Naive thymus-derived CD4-positive, alpha-beta T cell (primary cell): ENCODE data around the gene CCNL2. TPM values are rescaled to one million over a fixed set of nuclear protein-coding genes. Genes with fewer than 3 reads are reported as not detected.

Source experiments
- ATAC-seq: fragments of 150-1000 bp; cut with Tn5 transposase; 2 replicates; pipeline ENCODE4 v1.10.0; 2021; ENCODE audit warnings: mild to moderate bottlenecking, moderate library complexity
- CTCF ChIA-PET: fragments of 350-600 bp; sonication (Branson Sonifier 250); formaldehyde crosslinking; loops from one replicate; lab custom pipeline; 2021; ENCODE audit warnings: antibody characterized with exemption; lab: Charles Lee
- POLR2A ChIA-PET: fragments of 350-600 bp; sonication (Branson Sonifier 250); formaldehyde crosslinking; loops from one replicate; lab custom pipeline; 2021; ENCODE audit warnings: antibody characterized with exemption, inconsistent platforms; lab: Charles Lee
- DNase-seq, 9 donors: peaks; one replicate each; pipeline versions ENCODE4 v3.0.0 to v3.0.0-alpha.2; 2020 to 2022; ENCODE audit warnings: mixed read lengths in 1 of 9
- H3K27ac ChIP-seq: one replicate; pipeline ENCODE4 v1.7.0; 2013; ENCODE audit warnings: mild to moderate bottlenecking, low read depth, low read length, moderate library complexity
- H3K27me3 ChIP-seq, 2 donors: one replicate each; pipeline ENCODE4 v1.7.0; 2013; ENCODE audit warnings: low read length in 2 of 2, mild to moderate bottlenecking in 2 of 2, moderate library complexity in 2 of 2; ENCODE audit not compliant: control insufficient read depth in 2 of 2, insufficient read depth in 2 of 2
- H3K36me3 ChIP-seq, 3 experiments: 1 replicate in 2 of 3; 2 replicates in 1 of 3; pipeline ENCODE4 v1.7.0; 2013; ENCODE audit warnings: low read length in 3 of 3, mild to moderate bottlenecking in 3 of 3, moderate library complexity in 1 of 3; ENCODE audit not compliant: insufficient read depth in 3 of 3, control insufficient read depth in 2 of 3
- H3K4me1 ChIP-seq, 2 donors: one replicate each; pipeline ENCODE4 v1.7.0; 2013; ENCODE audit warnings: low read length in 2 of 2, mild to moderate bottlenecking in 2 of 2, moderate library complexity in 1 of 2; ENCODE audit not compliant: control insufficient read depth in 2 of 2, insufficient read depth in 2 of 2
- H3K4me3 ChIP-seq: 2 replicates; pipeline ENCODE4 v1.7.0; 2013; ENCODE audit warnings: mild to moderate bottlenecking, low read length
- H3K9me3 ChIP-seq, 3 experiments: 1 replicate in 2 of 3; 2 replicates in 1 of 3; pipeline ENCODE4 v1.7.0; 2013; ENCODE audit warnings: low read length in 3 of 3; ENCODE audit not compliant: control insufficient read depth in 2 of 3
- H3K27ac Mint-ChIP-seq, 9 donors: one replicate each; pipeline ENCODE4 v1.8.0; 2020 to 2022; ENCODE audit warnings: mixed read lengths in 9 of 9, mild to moderate bottlenecking in 8 of 9, moderate library complexity in 5 of 9, inconsistent platforms in 2 of 9
- H3K27me3 Mint-ChIP-seq, 5 donors: one replicate each; pipeline ENCODE4 v1.8.0; 2021 to 2022; ENCODE audit warnings: mixed read lengths in 5 of 5, mild to moderate bottlenecking in 1 of 5
- H3K36me3 Mint-ChIP-seq, 5 donors: one replicate each; pipeline ENCODE4 v1.8.0; 2020 to 2022; ENCODE audit warnings: mixed read lengths in 5 of 5, mild to moderate bottlenecking in 3 of 5, inconsistent platforms in 1 of 5
- H3K4me1 Mint-ChIP-seq, 7 donors: one replicate each; pipeline ENCODE4 v1.8.0; 2020 to 2022; ENCODE audit warnings: mixed read lengths in 7 of 7, mild to moderate bottlenecking in 3 of 7, inconsistent platforms in 1 of 7
- H3K4me3 Mint-ChIP-seq, 10 donors: one replicate each; pipeline ENCODE4 v1.8.0; 2020 to 2022; ENCODE audit warnings: mild to moderate bottlenecking in 10 of 10, mixed read lengths in 10 of 10, moderate library complexity in 6 of 10, inconsistent platforms in 2 of 10
- H3K9me3 Mint-ChIP-seq, 11 donors: one replicate each; pipeline ENCODE4 v1.8.0; 2020 to 2022; ENCODE audit warnings: mixed read lengths in 11 of 11, mild to moderate bottlenecking in 4 of 11, inconsistent platforms in 1 of 11, moderate library complexity in 1 of 11
- intact Hi-C, 2 donors: fragments of 100-400 bp; cut with micrococcal nuclease; formaldehyde crosslinking; loops; one replicate each; pipeline ENCODE4 v1.15.1; 2023
- polyA plus RNA-seq, 2 donors: library from polyadenylated mRNA; unstranded; fragments of 300-500 nt; fragmentation: Illumina TruSeq; gene quantifications; one replicate each; pipeline ENCODE4 v1.2.3, GENCODE V29; 2021
- total RNA-seq, 6 experiments: library from RNA in 5 of 6; stranded (reverse) in 5 of 6; gene quantifications; 1 replicate in 5 of 6; 2 replicates in 1 of 6; pipeline ENCODE4 v1.2.3 and lab custom pipeline; 2021 to 2026

Gene CCNL2
- total and polyA plus RNA-seq, 7 experiments from 2014 or later = 16.3 to 403 (median 238) TPM

- ChIA-PET CTCF (no interaction called here), POLR2A (interaction anchor here (9.8 kb wide), 1 partner anchor 12 kb away, joined by 80 read pairs; the partner anchor contains the start of gene MRPL20)
- H3K27ac ChIP-seq = no peak overlapping the region
- H3K27me3 ChIP-seq = no peaks in the 10 kb centered on the region
- no peak for DNase-seq
- peaks cover 14 to 18% of the 10 kb centered on the region in 2 donors for H3K4me1 ChIP-seq
- no peak overlapping the region for H3K4me3 ChIP-seq
- intact Hi-C loops = no loop called here
- no peak for ATAC-seq
- no peaks in the 10 kb centered on the region for H3K9me3 ChIP-seq
- Mint-ChIP-seq H3K36me3 (peaks cover 4 to 46% (median 29%) of the 10 kb centered on the region in 5 donors), H3K9me3 (peaks cover 0 to 2% (median 0%) of the 10 kb centered on the region in 11 donors), H3K4me1 (peaks cover 20 to 46% (median 28%) of the 10 kb centered on the region in 7 donors), H3K4me3 (peak overlapping the region in 8 of 10 donors; percentile 0 to 52 (median 31)), H3K27me3 (no peaks in the 10 kb centered on the region), H3K27ac (peak overlapping the region in 4 of 9 donors; percentile 18 to 79 (median 42))
- H3K36me3 ChIP-seq = peaks cover 42 to 70% (median 47%) of the 10 kb centered on the region in 3 experiments
Measured at GRCh38 chr1:1395166-1395565, 4.0 kb downstream of the CCNL2 start.

- H3K4me1 ChIP-seq = peaks cover 10 to 15% of the 10 kb centered on the region in 2 donors
- H3K36me3 Mint-ChIP-seq = peaks cover 4 to 52% (median 33%) of the 10 kb centered on the region in 5 donors
- ChIA-PET POLR2A (interaction anchor here (9.8 kb wide), 1 partner anchor 13 kb away, joined by 80 read pairs; the partner anchor contains the start of gene MRPL20), CTCF (no interaction called here)
- no peak for DNase-seq
- no peak for ATAC-seq
- H3K27ac Mint-ChIP-seq = peak overlapping the region in 1 of 9 donors; percentile 14
- no peaks in the 10 kb centered on the region for H3K27me3 ChIP-seq
- no peaks in the 10 kb centered on the region for H3K9me3 ChIP-seq
- intact Hi-C loops = no loop called here
- H3K27ac ChIP-seq = no peak overlapping the region
- no peaks in the 10 kb centered on the region for H3K27me3 Mint-ChIP-seq
- peaks cover 0 to 2% (median 0%) of the 10 kb centered on the region in 11 donors for H3K9me3 Mint-ChIP-seq
- H3K4me1 Mint-ChIP-seq = peaks cover 17 to 38% (median 20%) of the 10 kb centered on the region in 7 donors
- no peak overlapping the region for H3K4me3 ChIP-seq
- H3K4me3 Mint-ChIP-seq = no peak overlapping the region
- H3K36me3 ChIP-seq = peaks cover 47 to 76% (median 50%) of the 10 kb centered on the region in 3 experiments
Measured at GRCh38 chr1:1394116-1394515, 5.0 kb downstream of the CCNL2 start.

- H3K27me3 Mint-ChIP-seq = no peaks in the 10 kb centered on the region
- H3K9me3 ChIP-seq = no peaks in the 10 kb centered on the region
- peak overlapping the region in 1 of 10 donors; percentile 34 for H3K4me3 Mint-ChIP-seq
- DNase-seq (no peak), ATAC-seq (no peak)
- H3K27ac ChIP-seq = no peak overlapping the region
- peaks cover 10 to 13% of the 10 kb centered on the region in 2 donors for H3K4me1 ChIP-seq
- intact Hi-C loops = no loop called here
- peaks cover 4 to 52% (median 34%) of the 10 kb centered on the region in 5 donors for H3K36me3 Mint-ChIP-seq
- H3K36me3 ChIP-seq = peaks cover 47 to 80% (median 52%) of the 10 kb centered on the region in 3 experiments
- H3K27ac Mint-ChIP-seq = no peak overlapping the region
- no peaks in the 10 kb centered on the region for H3K27me3 ChIP-seq
- H3K4me3 ChIP-seq = no peak overlapping the region
- ChIA-PET CTCF (no interaction called here), POLR2A (interaction anchor here (9.8 kb wide), 1 partner anchor 14 kb away, joined by 80 read pairs; the partner anchor contains the start of gene MRPL20)
- H3K4me1 Mint-ChIP-seq = peaks cover 17 to 38% (median 20%) of the 10 kb centered on the region in 7 donors
- peaks cover 0 to 2% (median 0%) of the 10 kb centered on the region in 11 donors for H3K9me3 Mint-ChIP-seq
Measured at GRCh38 chr1:1393428-1393827, 5.7 kb downstream of the CCNL2 start.

- peaks cover 13 to 34% (median 16%) of the 10 kb centered on the region in 7 donors for H3K4me1 Mint-ChIP-seq
Measured at GRCh38 chr1:1393014-1393413, 6.1 kb downstream of the CCNL2 start.

GRCh38 chr1:1391225-1391624, 7.9 kb downstream of the CCNL2 start:
- H3K4me3 ChIP-seq = no peak overlapping the region
- peak overlapping the region in 1 of 9 donors; percentile 7 for H3K27ac Mint-ChIP-seq
- POLR2A ChIA-PET = interaction anchor here (1.0 to 9.8 kb wide), 3 partner anchors 9 to 16 kb away, joined by 3 to 80 read pairs (median 4); partner anchors contain the start of genes AURKAIP1 and MRPL20
- no peak for DNase-seq
- H3K9me3 Mint-ChIP-seq = no peaks in the 10 kb centered on the region
- no peaks in the 10 kb centered on the region for H3K27me3 Mint-ChIP-seq
- CTCF ChIA-PET = no interaction called here
- no peaks in the 10 kb centered on the region for H3K9me3 ChIP-seq
- intact Hi-C loops = no loop called here
- H3K27me3 ChIP-seq = no peaks in the 10 kb centered on the region
- peaks cover 56 to 91% (median 57%) of the 10 kb centered on the region in 3 experiments for H3K36me3 ChIP-seq
- H3K4me1 ChIP-seq = no peaks in the 10 kb centered on the region
- H3K36me3 Mint-ChIP-seq = peaks cover 8 to 64% (median 34%) of the 10 kb centered on the region in 5 donors
- peaks cover 8 to 25% (median 13%) of the 10 kb centered on the region in 7 donors for H3K4me1 Mint-ChIP-seq
- no peak overlapping the region for H3K4me3 Mint-ChIP-seq
- ATAC-seq = no peak
- no peak overlapping the region for H3K27ac ChIP-seq

More at GRCh38 chr1:1393014-1393413, 6.1 kb downstream of the CCNL2 start:
- DNase-seq = no peak
- ChIA-PET CTCF (no interaction called here), POLR2A (interaction anchor here (9.8 kb wide), 1 partner anchor 15 kb away, joined by 80 read pairs; the partner anchor contains the start of gene MRPL20)
- peak overlapping the region in 2 of 9 donors; percentile 14 to 56 for H3K27ac Mint-ChIP-seq
- Histone ChIP-seq H3K36me3 (peaks cover 49 to 84% (median 56%) of the 10 kb centered on the region in 3 experiments), H3K27me3 (no peaks in the 10 kb centered on the region), H3K4me3 (no peak overlapping the region), H3K9me3 (no peaks in the 10 kb centered on the region), H3K4me1 (peaks cover 5 to 9% of the 10 kb centered on the region in 2 donors), H3K27ac (no peak overlapping the region)
- ATAC-seq = no peak
- peaks cover 5 to 52% (median 34%) of the 10 kb centered on the region in 5 donors for H3K36me3 Mint-ChIP-seq
- peaks cover 0 to under 1% (median 0%) of the 10 kb centered on the region in 11 donors for H3K9me3 Mint-ChIP-seq
- intact Hi-C loops = no loop called here
- no peaks in the 10 kb centered on the region for H3K27me3 Mint-ChIP-seq
- H3K4me3 Mint-ChIP-seq = no peak overlapping the region

GRCh38 chr1:1390675-1391074, 8.5 kb downstream of the CCNL2 start:
- no peak overlapping the region for H3K27ac ChIP-seq
- Mint-ChIP-seq H3K4me3 (no peak overlapping the region), H3K27me3 (no peaks in the 10 kb centered on the region), H3K9me3 (no peaks in the 10 kb centered on the region), H3K4me1 (peaks cover 7 to 23% (median 12%) of the 10 kb centered on the region in 7 donors), H3K27ac (no peak overlapping the region), H3K36me3 (peaks cover 8 to 67% (median 33%) of the 10 kb centered on the region in 5 donors)
- ATAC-seq (no peak), DNase-seq (no peak)
- H3K27me3 ChIP-seq = no peaks in the 10 kb centered on the region
- peaks cover 57 to 96% (median 58%) of the 10 kb centered on the region in 3 experiments for H3K36me3 ChIP-seq
- no peaks in the 10 kb centered on the region for H3K9me3 ChIP-seq
- ChIA-PET POLR2A (interaction anchor here (1.0 to 9.8 kb wide), 3 partner anchors 9 to 17 kb away, joined by 3 to 80 read pairs (median 4); partner anchors contain the start of genes AURKAIP1 and MRPL20), CTCF (no interaction called here)
- no peaks in the 10 kb centered on the region for H3K4me1 ChIP-seq
- H3K4me3 ChIP-seq = no peak overlapping the region
- intact Hi-C loops = no loop called here
